Measurements from ENCODE around the gene DNAJC16. TPM values are rescaled to one million over a fixed set of nuclear protein-coding genes. Genes with fewer than 3 reads are reported as not detected.
A peak's percentile ranks its signal among the peaks of the same experiment; 100 is the strongest.

DNAJC16 gene
- total and polyA plus RNA-seq, 2 of the 13 experiments (the other 11 are each of a cell fraction or from before 2014, with no cell fraction given) = 11.4 to 15.4 TPM

DNA sequence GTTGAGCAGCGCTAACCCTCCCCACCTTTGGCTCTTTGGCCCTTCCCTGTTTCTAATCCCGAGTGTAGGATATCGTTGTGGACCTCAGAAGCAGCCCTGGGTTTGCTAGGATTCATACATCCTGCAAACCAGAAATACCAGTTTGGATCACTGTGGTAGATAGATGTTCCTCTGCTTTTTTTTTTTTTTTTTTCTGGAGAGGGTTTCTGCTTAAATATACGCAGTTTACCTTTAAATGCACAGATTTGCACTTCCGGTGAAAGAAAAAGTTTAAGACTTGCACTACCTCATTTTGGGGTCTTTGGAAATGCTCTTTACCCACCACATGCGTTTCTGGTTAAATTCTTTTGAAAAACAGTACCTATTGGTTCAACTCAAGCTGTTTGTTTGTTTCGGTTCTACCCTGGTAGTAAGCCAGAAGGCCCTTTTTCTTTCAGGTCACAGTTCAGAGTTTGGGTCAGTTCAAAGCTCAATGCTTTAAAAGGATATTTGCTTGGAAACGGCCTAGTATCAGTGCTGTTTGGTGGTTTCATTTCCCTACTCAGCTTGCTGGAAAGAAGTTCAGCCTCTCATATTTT lies 91.5 kb downstream of the DNAJC16 start:
- Histone ChIP-seq H3K27ac (ENCODE audit: extremely low read length, insufficient read depth, low read length) (peak overlapping the region; percentile 95), H3K27me3 (ENCODE audit: control insufficient read depth in 1 of 2, insufficient read depth in 2 of 2, low read length in 2 of 2) (no peaks in the 10 kb centered on the region; a peak in 1 of 5 replicates), H2AFZ (ENCODE audit: low read length) (no peak overlapping the region), H3K4me1 (ENCODE audit: insufficient read depth, low read length) (peaks cover 60% of the 10 kb centered on the region), H3K4me2 (ENCODE audit: low read depth, low read length) (peak overlapping the region; percentile 92), H3K9me3 (ENCODE audit: low read length) (no peaks in the 10 kb centered on the region), H3K36me3 (replicated peaks in 1 of 2; ENCODE audit: control insufficient read depth in 1 of 2, insufficient read depth in 2 of 2, low read length in 2 of 2) (peaks cover 0 to 3% of the 10 kb centered on the region in 2 experiments; a peak in 2 of 5 replicates), H3K79me2 (ENCODE audit: insufficient read depth, low read length) (peaks cover 52% of the 10 kb centered on the region), H4K20me1 (ENCODE audit: insufficient read depth, low read length) (peaks cover 35% of the 10 kb centered on the region), H3K4me3 (replicated peaks in 1 of 3; ENCODE audit: insufficient read depth in 1 of 3, low read depth in 2 of 3, low read length in 3 of 3) (peak overlapping the region; percentile 87 to 100 (median 97)), H3K9ac (ENCODE audit: insufficient read depth, low read depth, low read length) (peak overlapping the region; percentile 97)
- intact Hi-C loops (cut with micrococcal nuclease; ENCODE audit: unreplicated experiment) = no loop called here
- ATAC-seq (peak; percentile 30), FAIRE-seq (no peak), DNase-seq (ENCODE audit: low spot score) (peak; percentile 74)
- TSS peak; percentile 83 for BruUV-seq (replicated peaks)
- in situ Hi-C loops (cut with HindIII; ENCODE audit: extremely low pct_ligation_motif_present, low pct_unique_long_range_greater_than_20kb) = no loop called here
- WGBS (ENCODE audit: low lambda C conversion rate) = 1% methylated on average over 7 of the region's 8 CpGs
- POLR2A ChIA-PET = interaction anchor here (0.7 to 8.5 kb wide), 21 partner anchors 8 to 538 kb away, joined by 3 to 188 read pairs (median 4); partner anchors contain the start of genes AGMAT, CASP9, DNAJC16 and EPHA2
- CTCF ChIA-PET (ENCODE audit: low intra/inter-chr PET ratio, low total read pairs) = interaction anchor here (1.3 kb wide), 1 partner anchor 23 kb away, joined by 3 read pairs; no protein-coding TSS in a partner anchor
- TF ChIP-seq SIN3A (IDR thresholded peaks at IDR 0.05; ENCODE audit: borderline replicate concordance, low read depth, low read length) = no peak
- no peak for TF ChIP-seq FOXC1 (CRISPR knock-in tag; IDR thresholded peaks at IDR 0.05; ENCODE audit: borderline replicate concordance)
- no peak for TF ChIP-seq NFE2L2 (IDR thresholded peaks at IDR 0.05; ENCODE audit: low read length)
- TF ChIP-seq, protein P1, sequence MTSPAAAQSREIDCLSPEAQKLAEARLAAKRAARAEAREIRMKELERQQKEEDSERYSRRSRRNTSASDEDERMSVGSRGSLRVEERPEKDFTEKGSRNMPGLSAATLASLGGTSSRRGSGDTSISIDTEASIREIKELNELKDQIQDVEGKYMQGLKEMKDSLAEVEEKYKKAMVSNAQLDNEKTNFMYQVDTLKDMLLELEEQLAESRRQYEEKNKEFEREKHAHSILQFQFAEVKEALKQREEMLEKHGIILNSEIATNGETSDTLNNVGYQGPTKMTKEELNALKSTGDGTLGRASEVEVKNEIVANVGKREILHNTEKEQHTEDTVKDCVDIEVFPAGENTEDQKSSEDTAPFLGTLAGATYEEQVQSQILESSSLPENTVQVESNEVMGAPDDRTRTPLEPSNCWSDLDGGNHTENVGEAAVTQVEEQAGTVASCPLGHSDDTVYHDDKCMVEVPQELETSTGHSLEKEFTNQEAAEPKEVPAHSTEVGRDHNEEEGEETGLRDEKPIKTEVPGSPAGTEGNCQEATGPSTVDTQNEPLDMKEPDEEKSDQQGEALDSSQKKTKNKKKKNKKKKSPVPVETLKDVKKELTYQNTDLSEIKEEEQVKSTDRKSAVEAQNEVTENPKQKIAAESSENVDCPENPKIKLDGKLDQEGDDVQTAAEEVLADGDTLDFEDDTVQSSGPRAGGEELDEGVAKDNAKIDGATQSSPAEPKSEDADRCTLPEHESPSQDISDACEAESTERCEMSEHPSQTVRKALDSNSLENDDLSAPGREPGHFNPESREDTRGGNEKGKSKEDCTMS (CRISPR knock-in tag; conservative IDR thresholded peaks at IDR 0.05) = no peak
- TF ChIP-seq, protein P2, sequence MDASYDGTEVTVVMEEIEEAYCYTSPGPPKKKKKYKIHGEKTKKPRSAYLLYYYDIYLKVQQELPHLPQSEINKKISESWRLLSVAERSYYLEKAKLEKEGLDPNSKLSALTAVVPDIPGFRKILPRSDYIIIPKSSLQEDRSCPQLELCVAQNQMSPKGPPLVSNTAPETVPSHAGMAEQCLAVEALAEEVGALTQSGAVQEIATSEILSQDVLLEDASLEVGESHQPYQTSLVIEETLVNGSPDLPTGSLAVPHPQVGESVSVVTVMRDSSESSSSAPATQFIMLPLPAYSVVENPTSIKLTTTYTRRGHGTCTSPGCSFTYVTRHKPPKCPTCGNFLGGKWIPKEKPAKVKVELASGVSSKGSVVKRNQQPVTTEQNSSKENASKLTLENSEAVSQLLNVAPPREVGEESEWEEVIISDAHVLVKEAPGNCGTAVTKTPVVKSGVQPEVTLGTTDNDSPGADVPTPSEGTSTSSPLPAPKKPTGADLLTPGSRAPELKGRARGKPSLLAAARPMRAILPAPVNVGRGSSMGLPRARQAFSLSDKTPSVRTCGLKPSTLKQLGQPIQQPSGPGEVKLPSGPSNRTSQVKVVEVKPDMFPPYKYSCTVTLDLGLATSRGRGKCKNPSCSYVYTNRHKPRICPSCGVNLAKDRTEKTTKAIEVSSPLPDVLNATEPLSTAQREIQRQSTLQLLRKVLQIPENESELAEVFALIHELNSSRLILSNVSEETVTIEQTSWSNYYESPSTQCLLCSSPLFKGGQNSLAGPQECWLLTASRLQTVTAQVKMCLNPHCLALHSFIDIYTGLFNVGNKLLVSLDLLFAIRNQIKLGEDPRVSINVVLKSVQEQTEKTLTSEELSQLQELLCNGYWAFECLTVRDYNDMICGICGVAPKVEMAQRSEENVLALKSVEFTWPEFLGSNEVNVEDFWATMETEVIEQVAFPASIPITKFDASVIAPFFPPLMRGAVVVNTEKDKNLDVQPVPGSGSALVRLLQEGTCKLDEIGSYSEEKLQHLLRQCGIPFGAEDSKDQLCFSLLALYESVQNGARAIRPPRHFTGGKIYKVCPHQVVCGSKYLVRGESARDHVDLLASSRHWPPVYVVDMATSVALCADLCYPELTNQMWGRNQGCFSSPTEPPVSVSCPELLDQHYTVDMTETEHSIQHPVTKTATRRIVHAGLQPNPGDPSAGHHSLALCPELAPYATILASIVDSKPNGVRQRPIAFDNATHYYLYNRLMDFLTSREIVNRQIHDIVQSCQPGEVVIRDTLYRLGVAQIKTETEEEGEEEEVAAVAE (CRISPR knock-in tag; IDR thresholded peaks at IDR 0.05; ENCODE audit: borderline replicate concordance) = 0 out of 2 replicates have a peak, but pooled peaks have one; percentile 4
- TF ChIP-seq ZNF30 (CRISPR knock-in tag; IDR thresholded peaks at IDR 0.05) = no peak
- TF ChIP-seq ZNF781 (CRISPR knock-in tag; IDR thresholded peaks at IDR 0.05; ENCODE audit: borderline replicate concordance, not compliant biosample characterization) = no peak
- TF ChIP-seq JUND (CRISPR knock-in tag; IDR thresholded peaks at IDR 0.05) = 0 out of 2 replicates have a peak, but pooled peaks have one; percentile 20
- no peak for TF ChIP-seq XRCC5 (optimal IDR thresholded peaks at IDR 0.05; ENCODE audit: low read length)
- TF ChIP-seq GABPB1 (CRISPR knock-in tag; IDR thresholded peaks at IDR 0.05) = no peak
- TF ChIP-seq ZNF550 (CRISPR knock-in tag; IDR thresholded peaks at IDR 0.05; ENCODE audit: borderline replicate concordance) = no peak
- TF ChIP-seq, protein P3, sequence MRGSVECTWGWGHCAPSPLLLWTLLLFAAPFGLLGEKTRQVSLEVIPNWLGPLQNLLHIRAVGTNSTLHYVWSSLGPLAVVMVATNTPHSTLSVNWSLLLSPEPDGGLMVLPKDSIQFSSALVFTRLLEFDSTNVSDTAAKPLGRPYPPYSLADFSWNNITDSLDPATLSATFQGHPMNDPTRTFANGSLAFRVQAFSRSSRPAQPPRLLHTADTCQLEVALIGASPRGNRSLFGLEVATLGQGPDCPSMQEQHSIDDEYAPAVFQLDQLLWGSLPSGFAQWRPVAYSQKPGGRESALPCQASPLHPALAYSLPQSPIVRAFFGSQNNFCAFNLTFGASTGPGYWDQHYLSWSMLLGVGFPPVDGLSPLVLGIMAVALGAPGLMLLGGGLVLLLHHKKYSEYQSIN (CRISPR knock-in tag; IDR thresholded peaks at IDR 0.05; ENCODE audit: borderline replicate concordance) = no peak
- TF ChIP-seq ZMYM2 (CRISPR knock-in tag; IDR thresholded peaks at IDR 0.05) = no peak
- TF ChIP-seq RAD51 (IDR thresholded peaks at IDR 0.05; ENCODE audit: borderline replicate concordance) = no peak
- no peak for TF ChIP-seq MYNN (CRISPR knock-in tag; IDR thresholded peaks at IDR 0.05; ENCODE audit: low read depth)
- TF ChIP-seq IRF2 (CRISPR knock-in tag; IDR thresholded peaks at IDR 0.05) = no peak

All from HepG2 (cell line).